ENCODE measurements around the gene TNPO1. TPM values are rescaled to one million over a fixed set of nuclear protein-coding genes. Genes with fewer than 3 reads are reported as not detected.

Gene TNPO1
- total and polyA plus RNA-seq, 10 of the 15 experiments (the other 5 are each of a cell fraction or from before 2014, with no cell fraction given), result 18.1 to 123 (median 79.2) TPM

DNA sequence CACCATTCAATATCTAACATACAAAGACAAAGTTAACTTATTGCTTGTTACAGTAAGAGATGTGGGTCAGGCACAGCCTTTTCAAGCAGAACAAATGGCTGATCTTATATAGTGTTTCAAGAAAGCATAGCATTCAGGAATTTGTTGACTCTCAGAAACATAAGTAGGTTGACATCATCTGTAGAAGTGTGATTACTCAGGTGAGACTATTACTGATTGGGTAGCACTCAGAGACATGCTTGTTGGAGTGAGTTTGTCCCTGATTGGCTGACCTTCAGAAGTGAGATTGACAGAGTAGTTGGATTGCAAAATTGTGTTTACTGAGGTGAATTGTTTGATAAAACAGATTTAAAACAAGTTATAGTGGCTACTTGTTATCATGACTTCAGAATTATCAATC is 30.7 kb upstream of the TNPO1 start (continued):
- TF ChIP-seq ZBTB11 (CRISPR knock-in tag; IDR thresholded peaks at IDR 0.05) (no peak), IRF4 (IDR thresholded peaks at IDR 0.05; ENCODE audit: low read depth, low read length) (no peak), ZSCAN29 (IDR thresholded peaks at IDR 0.05) (no peak), IKZF2 (IDR thresholded peaks at IDR 0.05) (no peak), YY1 (IDR thresholded peaks at IDR 0.05; ENCODE audit: low read depth, low read length) (no peak), RBBP5 (conservative IDR thresholded peaks at IDR 0.05) (no peak), ATF7 (IDR thresholded peaks at IDR 0.05; ENCODE audit: low read depth) (no peak)
- TF ChIP-seq, protein P1, sequence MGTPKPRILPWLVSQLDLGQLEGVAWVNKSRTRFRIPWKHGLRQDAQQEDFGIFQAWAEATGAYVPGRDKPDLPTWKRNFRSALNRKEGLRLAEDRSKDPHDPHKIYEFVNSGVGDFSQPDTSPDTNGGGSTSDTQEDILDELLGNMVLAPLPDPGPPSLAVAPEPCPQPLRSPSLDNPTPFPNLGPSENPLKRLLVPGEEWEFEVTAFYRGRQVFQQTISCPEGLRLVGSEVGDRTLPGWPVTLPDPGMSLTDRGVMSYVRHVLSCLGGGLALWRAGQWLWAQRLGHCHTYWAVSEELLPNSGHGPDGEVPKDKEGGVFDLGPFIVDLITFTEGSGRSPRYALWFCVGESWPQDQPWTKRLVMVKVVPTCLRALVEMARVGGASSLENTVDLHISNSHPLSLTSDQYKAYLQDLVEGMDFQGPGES (IDR thresholded peaks at IDR 0.05), result no peak
- TF ChIP-seq, protein P2, sequence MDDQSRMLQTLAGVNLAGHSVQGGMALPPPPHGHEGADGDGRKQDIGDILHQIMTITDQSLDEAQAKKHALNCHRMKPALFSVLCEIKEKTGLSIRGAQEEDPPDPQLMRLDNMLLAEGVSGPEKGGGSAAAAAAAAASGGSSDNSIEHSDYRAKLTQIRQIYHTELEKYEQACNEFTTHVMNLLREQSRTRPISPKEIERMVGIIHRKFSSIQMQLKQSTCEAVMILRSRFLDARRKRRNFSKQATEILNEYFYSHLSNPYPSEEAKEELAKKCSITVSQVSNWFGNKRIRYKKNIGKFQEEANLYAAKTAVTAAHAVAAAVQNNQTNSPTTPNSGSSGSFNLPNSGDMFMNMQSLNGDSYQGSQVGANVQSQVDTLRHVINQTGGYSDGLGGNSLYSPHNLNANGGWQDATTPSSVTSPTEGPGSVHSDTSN (IDR thresholded peaks at IDR 0.05; ENCODE audit: insufficient replicate concordance, low read depth, low read length), result no peak

Measured in GM12878 (cell line).